Thoracic aorta (tissue), 2 donors: ENCODE data around the gene POC1A. TPM values are rescaled to one million over a fixed set of nuclear protein-coding genes. Genes with fewer than 3 reads are reported as not detected.

Source experiments
- ATAC-seq: fragments of 150-250 bp; one replicate; pipeline ENCODE4 v1.8.0; 2017; ENCODE audit warnings: low read depth; ENCODE audit not compliant: insufficient number of reproducible peaks, low FRiP score
- DNase-seq: peaks from one replicate; pipeline ENCODE4 v3.0.0-alpha.2; 2020; ENCODE audit warnings: low spot score
- H3K27ac ChIP-seq, 2 donors: fragments of 200-600 bp; sonication (generic); 1 replicate in 1 of 2; 2 replicates in 1 of 2; pipeline ENCODE4 v1.5.1; 2016; ENCODE audit warnings: mild to moderate bottlenecking in 2 of 2, moderate library complexity in 2 of 2
- H3K27me3 ChIP-seq: fragments of 200-600 bp; sonication (generic); replicated peaks from 2 replicates; pipeline ENCODE4 v1.6.0; 2016; ENCODE audit warnings: mild to moderate bottlenecking; ENCODE audit not compliant: insufficient read depth
- H3K36me3 ChIP-seq: fragments of 200-600 bp; sonication (generic); one replicate; pipeline ENCODE4 v1.5.1; 2016
- H3K4me1 ChIP-seq, 2 donors: fragments of 200-600 bp; sonication (generic); 1 replicate in 1 of 2; 2 replicates in 1 of 2; pipeline versions ENCODE4 v1.5.1 to v1.6.0; 2016; ENCODE audit warnings: low read depth in 2 of 2, mild to moderate bottlenecking in 1 of 2; ENCODE audit not compliant: control insufficient read depth in 1 of 2
- H3K4me3 ChIP-seq: fragments of 200-600 bp; sonication (generic); 2 replicates; pipeline ENCODE4 v1.5.1; 2016; ENCODE audit warnings: mild to moderate bottlenecking
- H3K9me3 ChIP-seq: fragments of 200-600 bp; sonication (generic); 2 replicates; pipeline ENCODE4 v1.5.1; 2016
- CTCF ChIP-seq: fragments of 200-600 bp; sonication (generic); IDR thresholded peaks from one replicate; pipeline ENCODE4 v1.5.1; 2019; ENCODE audit warnings: antibody characterized with exemption
- total RNA-seq, 2 donors: library from RNA; depleted of rRNA; stranded (reverse); fragments of >200 nt; gene quantifications; one replicate each; pipeline versions ENCODE4 v1.1.0 to v1.2.3, GENCODE V29; 2016

POC1A gene
- total RNA-seq, 2 donors from 2014 or later = 8.1 TPM; not detected in 1

GRCh38 chr3:52137311-52137710 is 16.9 kb downstream of the POC1A start:
- TF ChIP-seq CTCF = no peak
- DNase-seq = no peak
- peaks cover 2 to 17% of the 10 kb centered on the region in 2 donors for H3K4me1 ChIP-seq
- peak overlapping the region; percentile 36 to 44 for H3K27ac ChIP-seq
- no peak for ATAC-seq
- H3K9me3 ChIP-seq = no peaks in the 10 kb centered on the region
- H3K27me3 ChIP-seq = no peaks in the 10 kb centered on the region
- no peak overlapping the region for H3K4me3 ChIP-seq
- H3K36me3 ChIP-seq = no peaks in the 10 kb centered on the region

GRCh38 chr3:52136513-52136912 is 17.7 kb downstream of the POC1A start:
- TF ChIP-seq CTCF = no peak
- DNase-seq = no peak
- ATAC-seq = no peak
- peaks cover 2 to 17% of the 10 kb centered on the region in 2 donors for H3K4me1 ChIP-seq
- H3K36me3 ChIP-seq = no peaks in the 10 kb centered on the region
- H3K4me3 ChIP-seq = no peak overlapping the region
- peak overlapping the region; percentile 36 to 44 for H3K27ac ChIP-seq
- no peaks in the 10 kb centered on the region for H3K27me3 ChIP-seq
- no peaks in the 10 kb centered on the region for H3K9me3 ChIP-seq

- Histone ChIP-seq H3K36me3 (no peaks in the 10 kb centered on the region), H3K27ac (no peak overlapping the region), H3K27me3 (no peaks in the 10 kb centered on the region), H3K4me3 (no peak overlapping the region), H3K9me3 (no peaks in the 10 kb centered on the region), H3K4me1 (peaks cover 2 to 12% of the 10 kb centered on the region in 2 donors)
- DNase-seq (no peak), ATAC-seq (no peak)
- no peak for TF ChIP-seq CTCF
Observed at GRCh38 chr3:52135332-52135731, 18.9 kb downstream of the POC1A start.

- Histone ChIP-seq H3K4me3 (no peak overlapping the region), H3K9me3 (no peaks in the 10 kb centered on the region), H3K4me1 (peaks cover 2 to 6% of the 10 kb centered on the region in 2 donors), H3K27ac (no peak overlapping the region), H3K36me3 (no peaks in the 10 kb centered on the region), H3K27me3 (no peaks in the 10 kb centered on the region)
- DNase-seq (no peak), ATAC-seq (no peak)
- TF ChIP-seq CTCF = no peak
Observed at GRCh38 chr3:52134761-52135160, 19.5 kb downstream of the POC1A start.

GRCh38 chr3:52132930-52133329 is 21.3 kb downstream of the POC1A start:
- no peaks in the 10 kb centered on the region for H3K27me3 ChIP-seq
- TF ChIP-seq CTCF = no peak
- no peaks in the 10 kb centered on the region for H3K36me3 ChIP-seq
- no peak for DNase-seq
- no peaks in the 10 kb centered on the region for H3K9me3 ChIP-seq
- no peaks in the 10 kb centered on the region for H3K4me1 ChIP-seq
- no peak overlapping the region for H3K27ac ChIP-seq
- no peak for ATAC-seq
- no peak overlapping the region for H3K4me3 ChIP-seq
